Measurements from ENCODE around the gene BCORL1. TPM values are rescaled to one million over a fixed set of nuclear protein-coding genes. Genes with fewer than 3 reads are reported as not detected.

BCORL1 gene
- total RNA-seq, 3 donors from 2014 or later (not counting 1 experiment from before 2014, with no cell fraction given) = 6.5 to 10.5 (median 9.9) TPM

DNA sequence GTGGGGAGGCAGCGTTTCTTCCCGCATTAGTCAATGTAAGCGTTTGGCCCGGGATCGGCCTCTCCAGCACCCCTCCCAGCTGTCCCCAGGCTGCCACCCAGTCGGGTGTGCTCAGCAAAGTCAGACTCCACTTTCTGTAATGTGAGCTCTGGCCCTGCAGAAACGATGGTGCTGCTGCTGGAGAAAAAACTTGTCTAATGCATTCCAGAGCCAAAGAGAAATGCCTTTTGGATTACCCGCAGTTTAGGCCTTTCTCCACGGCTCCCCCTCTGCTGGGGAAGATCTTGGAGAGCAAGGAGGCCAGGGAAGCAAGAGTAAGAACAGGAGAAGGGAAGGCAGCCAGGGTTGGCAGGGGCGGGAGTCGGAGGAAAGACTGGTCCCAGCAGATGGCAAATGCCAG is 72.7 kb downstream of the BCORL1 start:
- Mint-ChIP-seq H3K9me3 (no peaks in the 10 kb centered on the region), H3K27ac (no peak overlapping the region), H3K27me3 (ENCODE audit: low read depth in 2 of 2) (no peaks in the 10 kb centered on the region), H3K4me3 (no peak overlapping the region), H3K36me3 (no peaks in the 10 kb centered on the region), H3K4me1 (no peaks in the 10 kb centered on the region)
- ATAC-seq (no peak), DNase-seq (no peak)
- Histone ChIP-seq H3K4me1 (ENCODE audit: control insufficient read depth, insufficient read depth, low read length) (peaks cover 5% of the 10 kb centered on the region), H3K27ac (ENCODE audit: low read length) (no peak overlapping the region), H3K4me3 (ENCODE audit: low read length) (no peak overlapping the region), H3K9me3 (ENCODE audit: control insufficient read depth, insufficient read depth, low read length) (no peaks in the 10 kb centered on the region), H3K36me3 (ENCODE audit: control insufficient read depth, insufficient read depth, low read length) (peaks cover 16% of the 10 kb centered on the region), H3K27me3 (ENCODE audit: control insufficient read depth, insufficient read depth, low read length) (no peaks in the 10 kb centered on the region)
- WGBS (ENCODE audit: insufficient coverage) = 93% methylated on average over 10 of the region's 11 CpGs
- intact Hi-C loops (cut with micrococcal nuclease) = no loop called here
- TF ChIP-seq, protein P1, sequence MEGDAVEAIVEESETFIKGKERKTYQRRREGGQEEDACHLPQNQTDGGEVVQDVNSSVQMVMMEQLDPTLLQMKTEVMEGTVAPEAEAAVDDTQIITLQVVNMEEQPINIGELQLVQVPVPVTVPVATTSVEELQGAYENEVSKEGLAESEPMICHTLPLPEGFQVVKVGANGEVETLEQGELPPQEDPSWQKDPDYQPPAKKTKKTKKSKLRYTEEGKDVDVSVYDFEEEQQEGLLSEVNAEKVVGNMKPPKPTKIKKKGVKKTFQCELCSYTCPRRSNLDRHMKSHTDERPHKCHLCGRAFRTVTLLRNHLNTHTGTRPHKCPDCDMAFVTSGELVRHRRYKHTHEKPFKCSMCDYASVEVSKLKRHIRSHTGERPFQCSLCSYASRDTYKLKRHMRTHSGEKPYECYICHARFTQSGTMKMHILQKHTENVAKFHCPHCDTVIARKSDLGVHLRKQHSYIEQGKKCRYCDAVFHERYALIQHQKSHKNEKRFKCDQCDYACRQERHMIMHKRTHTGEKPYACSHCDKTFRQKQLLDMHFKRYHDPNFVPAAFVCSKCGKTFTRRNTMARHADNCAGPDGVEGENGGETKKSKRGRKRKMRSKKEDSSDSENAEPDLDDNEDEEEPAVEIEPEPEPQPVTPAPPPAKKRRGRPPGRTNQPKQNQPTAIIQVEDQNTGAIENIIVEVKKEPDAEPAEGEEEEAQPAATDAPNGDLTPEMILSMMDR (IDR thresholded peaks at IDR 0.05) = no peak

DNA sequence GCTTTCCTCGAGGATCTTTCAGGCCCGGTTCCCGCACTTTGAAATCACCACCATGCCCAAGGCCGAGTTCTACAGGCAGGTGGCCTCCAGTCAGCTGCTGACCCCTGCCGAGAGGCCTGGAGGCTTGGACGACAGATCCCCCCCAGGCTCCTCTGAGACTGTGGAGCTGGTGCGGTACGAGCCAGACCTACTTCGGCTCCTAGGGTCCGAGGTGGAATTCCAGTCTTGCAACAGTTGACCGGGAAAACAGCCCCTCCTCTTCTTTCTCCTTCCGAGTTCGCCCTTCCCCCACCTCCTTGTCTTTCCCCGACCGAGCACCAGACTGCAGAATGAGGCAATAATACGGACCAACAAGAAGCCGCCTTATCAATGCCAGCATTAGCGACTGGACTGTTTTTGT is 73.5 kb downstream of the BCORL1 start:
- H3K36me3 Mint-ChIP-seq = no peaks in the 10 kb centered on the region
- no peak overlapping the region for H3K27ac Mint-ChIP-seq
- H3K4me1 Mint-ChIP-seq = no peaks in the 10 kb centered on the region
- Histone ChIP-seq H3K27me3 (ENCODE audit: control insufficient read depth, insufficient read depth, low read length) (no peaks in the 10 kb centered on the region), H3K9me3 (ENCODE audit: control insufficient read depth, insufficient read depth, low read length) (no peaks in the 10 kb centered on the region), H3K4me3 (ENCODE audit: low read length) (no peak overlapping the region), H3K27ac (ENCODE audit: low read length) (no peak overlapping the region), H3K36me3 (ENCODE audit: control insufficient read depth, insufficient read depth, low read length) (peaks cover 16% of the 10 kb centered on the region), H3K4me1 (ENCODE audit: control insufficient read depth, insufficient read depth, low read length) (peaks cover 8% of the 10 kb centered on the region)
- DNase-seq (no peak), ATAC-seq (no peak)
- TF ChIP-seq, protein P1 (IDR thresholded peaks at IDR 0.05) = no peak
- intact Hi-C loops (cut with micrococcal nuclease) = no loop called here
- WGBS (ENCODE audit: insufficient coverage) = 91% methylated on average over 18 of the region's 18 CpGs
- H3K4me3 Mint-ChIP-seq = no peak overlapping the region
- H3K27me3 Mint-ChIP-seq (ENCODE audit: low read depth in 2 of 2) = no peaks in the 10 kb centered on the region
- H3K9me3 Mint-ChIP-seq = no peaks in the 10 kb centered on the region

DNA sequence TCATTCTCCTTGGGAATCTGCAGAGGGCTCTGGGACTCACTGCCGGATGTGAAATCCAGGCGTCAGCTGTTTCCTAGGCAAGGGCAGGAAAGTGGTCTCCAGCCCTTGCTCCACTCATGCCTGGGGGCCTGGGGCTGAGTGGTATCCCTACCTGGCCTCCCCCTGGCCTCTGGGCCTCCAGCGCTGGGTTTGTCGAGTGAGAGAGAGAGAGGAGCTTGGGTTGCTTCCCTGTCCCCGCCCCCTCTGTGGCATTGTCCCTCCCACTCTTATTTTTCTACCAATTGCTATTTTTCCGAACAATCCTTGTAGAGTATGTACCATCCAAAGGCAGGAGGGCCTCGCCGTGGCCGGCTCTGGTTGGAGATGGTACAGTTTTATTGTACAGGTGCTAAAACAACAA is 74.8 kb downstream of the BCORL1 start:
- Histone ChIP-seq H3K9me3 (ENCODE audit: control insufficient read depth, insufficient read depth, low read length) (no peaks in the 10 kb centered on the region), H3K27me3 (ENCODE audit: control insufficient read depth, insufficient read depth, low read length) (no peaks in the 10 kb centered on the region), H3K4me3 (ENCODE audit: low read length) (no peak overlapping the region), H3K4me1 (ENCODE audit: control insufficient read depth, insufficient read depth, low read length) (peaks cover 15% of the 10 kb centered on the region), H3K36me3 (ENCODE audit: control insufficient read depth, insufficient read depth, low read length) (peaks cover 4% of the 10 kb centered on the region), H3K27ac (ENCODE audit: low read length) (no peak overlapping the region)
- H3K9me3 Mint-ChIP-seq = no peaks in the 10 kb centered on the region
- no peaks in the 10 kb centered on the region for H3K27me3 Mint-ChIP-seq (ENCODE audit: low read depth in 2 of 2)
- ATAC-seq (no peak), DNase-seq (no peak)
- intact Hi-C loops (cut with micrococcal nuclease) = no loop called here
- H3K4me1 Mint-ChIP-seq = no peaks in the 10 kb centered on the region
- WGBS (ENCODE audit: insufficient coverage) = 100% methylated on average over 2 of the region's 9 CpGs
- no peak overlapping the region for H3K27ac Mint-ChIP-seq
- TF ChIP-seq, protein P1 (IDR thresholded peaks at IDR 0.05) = no peak
- no peak overlapping the region for H3K4me3 Mint-ChIP-seq
- no peaks in the 10 kb centered on the region for H3K36me3 Mint-ChIP-seq

DNA sequence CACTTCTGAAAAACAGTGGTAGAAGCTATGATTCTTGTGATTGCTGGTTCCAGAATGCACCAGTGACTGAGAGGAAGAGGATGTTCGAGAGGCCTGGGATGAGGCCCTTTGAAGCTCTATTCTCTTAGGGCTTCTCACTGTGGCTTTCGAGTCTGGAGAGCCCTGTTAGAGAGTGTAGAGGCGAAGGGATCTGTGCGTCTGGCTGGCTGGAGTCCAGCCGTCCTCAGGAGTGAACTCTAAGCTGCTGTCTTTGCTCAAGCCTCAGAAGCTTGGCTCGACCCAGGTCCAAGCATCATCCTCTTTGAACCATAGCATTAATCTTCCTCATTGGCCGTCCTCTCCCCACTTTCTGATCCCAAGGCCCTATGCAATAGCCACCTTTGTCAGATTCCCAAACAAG is 76.2 kb downstream of the BCORL1 start:
- intact Hi-C loops (cut with micrococcal nuclease) = no loop called here
- Histone ChIP-seq H3K27me3 (ENCODE audit: control insufficient read depth, insufficient read depth, low read length) (no peaks in the 10 kb centered on the region), H3K9me3 (ENCODE audit: control insufficient read depth, insufficient read depth, low read length) (no peaks in the 10 kb centered on the region), H3K4me3 (ENCODE audit: low read length) (no peak overlapping the region), H3K27ac (ENCODE audit: low read length) (no peak overlapping the region), H3K36me3 (ENCODE audit: control insufficient read depth, insufficient read depth, low read length) (peaks cover 3% of the 10 kb centered on the region), H3K4me1 (ENCODE audit: control insufficient read depth, insufficient read depth, low read length) (peaks cover 15% of the 10 kb centered on the region)
- no peak for ATAC-seq
- no peaks in the 10 kb centered on the region for H3K36me3 Mint-ChIP-seq
- H3K27me3 Mint-ChIP-seq (ENCODE audit: low read depth in 2 of 2) = no peaks in the 10 kb centered on the region
- no peak overlapping the region for H3K4me3 Mint-ChIP-seq
- no peaks in the 10 kb centered on the region for H3K9me3 Mint-ChIP-seq
- H3K27ac Mint-ChIP-seq = no peak overlapping the region
- WGBS (ENCODE audit: insufficient coverage) = 96% methylated on average over 7 of the region's 7 CpGs
- DNase-seq = no peak
- TF ChIP-seq, protein P1 (IDR thresholded peaks at IDR 0.05) = no peak
- no peaks in the 10 kb centered on the region for H3K4me1 Mint-ChIP-seq
